HepG2 (cell line): ENCODE measurements around the gene FBXL12. TPM values are rescaled to one million over a fixed set of nuclear protein-coding genes. Genes with fewer than 3 reads are reported as not detected.
A peak's percentile ranks its signal among the peaks of the same experiment; 100 is the strongest.

Experiments used
- ATAD3A ChIP-seq: sonication (generic); formaldehyde crosslinking; IDR thresholded peaks from 2 replicates; pipeline ENCODE4 v1.4.0; 2020; ENCODE audit warnings: missing genetic modification reagents
- ATF4 ChIP-seq, 2 experiments: fragments of 450-650 bp in 1 of 2; sonication (generic) in 1 of 2; formaldehyde crosslinking; IDR thresholded peaks; 2 replicates each; pipeline versions ENCODE4 v1.5.0 to v1.8.0; 2020 to 2022; ENCODE audit warnings: mild to moderate bottlenecking in 1 of 2, missing genetic modification reagents in 1 of 2
- EED ChIP-seq: sonication (generic); formaldehyde crosslinking; IDR thresholded peaks from 2 replicates; pipeline ENCODE4 v1.5.0; 2020; ENCODE audit warnings: mild to moderate bottlenecking, missing genetic modification reagents
- FOXK2 ChIP-seq: fragments of 450-650 bp; IDR thresholded peaks from 2 replicates; pipeline ENCODE4 v1.6.1; 2016
- FOXP1 ChIP-seq, 2 experiments: fragments of 450-650 bp in 1 of 2; IDR thresholded peaks; 2 replicates each; pipeline ENCODE4 v1.6.1; 2017 to 2018; ENCODE audit warnings: antibody characterized with exemption in 1 of 2
- JUNB ChIP-seq: sonication (generic); formaldehyde crosslinking; IDR thresholded peaks from 2 replicates; pipeline ENCODE4 v1.8.0; 2022; ENCODE audit warnings: missing genetic modification reagents, mild to moderate bottlenecking, borderline replicate concordance
- KAT8 ChIP-seq: IDR thresholded peaks from 2 replicates; pipeline ENCODE4 v1.6.1; 2016; ENCODE audit warnings: missing genetic modification reagents, missing compliant biosample characterization
- MAZ ChIP-seq, 2 experiments: sonication (generic) in 1 of 2; formaldehyde crosslinking in 1 of 2; IDR thresholded peaks; 2 replicates each; pipeline versions ENCODE4 v1.5.0 to v1.6.1; 2012 to 2020; ENCODE audit warnings: low read depth in 2 of 2, mild to moderate bottlenecking in 2 of 2, borderline replicate concordance in 1 of 2, improper control_type of control experiment in 1 of 2, low read length in 1 of 2, missing genetic modification reagents in 1 of 2, moderate library complexity in 1 of 2
- MLX ChIP-seq: IDR thresholded peaks from 2 replicates; pipeline ENCODE4 v1.6.1; 2016
- NFRKB ChIP-seq: fragments of 450-650 bp; IDR thresholded peaks from 2 replicates; pipeline ENCODE4 v1.6.1; 2017
- PTBP1 ChIP-seq: fragments of 200-400 bp; formaldehyde crosslinking; IDR thresholded peaks from 2 replicates; pipeline ENCODE4 v1.6.1; 2018; ENCODE audit warnings: low read length, low read depth; ENCODE audit not compliant: poor library complexity, severe bottlenecking
- RFXANK ChIP-seq: IDR thresholded peaks from 2 replicates; pipeline ENCODE4 v1.6.1; 2016
- STAT5B ChIP-seq: sonication (generic); formaldehyde crosslinking; IDR thresholded peaks from 2 replicates; pipeline ENCODE4 v1.4.0; 2020; ENCODE audit warnings: missing genetic modification reagents
- ZBTB26 ChIP-seq: IDR thresholded peaks from 2 replicates; pipeline ENCODE4 v1.6.1; 2016; ENCODE audit warnings: missing compliant biosample characterization, missing genetic modification reagents, borderline replicate concordance
- ZBTB3 ChIP-seq: sonication (generic); formaldehyde crosslinking; IDR thresholded peaks from 2 replicates; pipeline ENCODE4 v1.4.0; 2020; ENCODE audit warnings: low read depth, mild to moderate bottlenecking, moderate library complexity, missing genetic modification reagents, borderline replicate concordance
- ZFYVE20 ChIP-seq: sonication (generic); formaldehyde crosslinking; IDR thresholded peaks from 2 replicates; pipeline ENCODE4 v1.8.0; 2023; ENCODE audit warnings: low read depth, mild to moderate bottlenecking, moderate library complexity, missing genetic modification reagents, borderline replicate concordance
- ZNF180 ChIP-seq: sonication (generic); formaldehyde crosslinking; IDR thresholded peaks from 2 replicates; pipeline ENCODE4 v1.4.0; 2020; ENCODE audit warnings: low read depth, missing genetic modification reagents, borderline replicate concordance
- ZNF274 ChIP-seq: sonication (generic); formaldehyde crosslinking; IDR thresholded peaks from 2 replicates; pipeline ENCODE4 v1.5.1; 2020; ENCODE audit warnings: mild to moderate bottlenecking, missing genetic modification reagents
- ZNF296 ChIP-seq: sonication (generic); formaldehyde crosslinking; conservative IDR thresholded peaks from 2 replicates; pipeline ENCODE4 v1.5.0; 2020; ENCODE audit warnings: mild to moderate bottlenecking, missing genetic modification reagents
- ZNF337 ChIP-seq: sonication (generic); formaldehyde crosslinking; IDR thresholded peaks from 2 replicates; pipeline ENCODE4 v1.5.1; 2020; ENCODE audit warnings: missing genetic modification reagents, low read depth, mild to moderate bottlenecking, borderline replicate concordance
- ZNF350 ChIP-seq: sonication (generic); formaldehyde crosslinking; IDR thresholded peaks from 2 replicates; pipeline ENCODE4 v1.4.0; 2020; ENCODE audit warnings: mild to moderate bottlenecking, low read depth, missing genetic modification reagents, borderline replicate concordance
- ZNF446 ChIP-seq: sonication (generic); formaldehyde crosslinking; IDR thresholded peaks from 2 replicates; pipeline ENCODE4 v1.5.0; 2020; ENCODE audit warnings: mild to moderate bottlenecking, missing genetic modification reagents
- ZNF557 ChIP-seq: sonication (generic); formaldehyde crosslinking; IDR thresholded peaks from 2 replicates; pipeline ENCODE4 v1.4.0; 2020; ENCODE audit warnings: missing genetic modification reagents
- ZNF615 ChIP-seq: sonication (generic); formaldehyde crosslinking; IDR thresholded peaks from 2 replicates; pipeline ENCODE4 v1.5.0; 2020; ENCODE audit warnings: mild to moderate bottlenecking, missing genetic modification reagents, borderline replicate concordance
- ZNF784 ChIP-seq: sonication (generic); formaldehyde crosslinking; IDR thresholded peaks from 2 replicates; pipeline ENCODE4 v1.5.1; 2020; ENCODE audit warnings: missing genetic modification reagents, mild to moderate bottlenecking, borderline replicate concordance
- polyA plus RNA-seq, 8 experiments: library from polyadenylated mRNA; depleted of rRNA in 3 of 8; stranded (reverse) in 7 of 8; unstranded in 1 of 8; fragments of >200 nt; fragmentation: Illumina TruSeq in 4 of 8; extraction: Trizol in 4 of 8; gene quantifications; 2 replicates each; pipeline versions ENCODE4 v1.2.1 to v1.2.3, GENCODE V29; 2011 to 2016; ENCODE audit warnings: low read depth in 4 of 8, missing spikeins in 1 of 8, mixed read lengths in 1 of 8; ENCODE audit not compliant: insufficient read depth in 1 of 8
- total RNA-seq, 5 experiments: library from RNA; depleted of rRNA; stranded (reverse); fragments of >200 nt; fragmentation: Illumina TruSeq; extraction: Trizol; gene quantifications; 2 replicates each; pipeline ENCODE4 v1.2.3, GENCODE V29; 2016; ENCODE audit warnings: low read depth in 1 of 5

Gene FBXL12
- total and polyA plus RNA-seq, 2 of the 13 experiments (the other 11 are each of a cell fraction or from before 2014, with no cell fraction given) = 20.4 to 23.1 TPM

- peak; percentile 52 for TF ChIP-seq PTBP1
- TF ChIP-seq MLX = 0 out of 2 replicates have a peak, but pooled peaks have one; percentile 12
- peak; percentile 63; the same call in 1 of the 2 replicates for TF ChIP-seq ZBTB26
- no peak; the same call in 1 of the 2 replicates for TF ChIP-seq RFXANK (CRISPR knock-in tag)
- TF ChIP-seq NFRKB = no peak
- TF ChIP-seq ZNF350 (CRISPR knock-in tag) = peak; percentile 84; the same call in 1 of the 2 replicates
- TF ChIP-seq ATAD3A (CRISPR knock-in tag) = no peak
- peak; percentile 17; the same call in 1 of the 2 replicates for TF ChIP-seq EED (CRISPR knock-in tag)
- peak; percentile 98 for TF ChIP-seq KAT8 (CRISPR knock-in tag)
- 0 out of 2 replicates have a peak, but pooled peaks have one; percentile 32 for TF ChIP-seq ZNF557
- TF ChIP-seq FOXK2 = peak; percentile 80
- no peak for TF ChIP-seq ZNF180 (CRISPR knock-in tag)
- TF ChIP-seq ZNF446 (CRISPR knock-in tag) = 0 out of 2 replicates have a peak, but pooled peaks have one; percentile 72
- TF ChIP-seq STAT5B = no peak
- TF ChIP-seq JUNB = no peak
- TF ChIP-seq ZNF615 = peak; percentile 57; the same call in 1 of the 2 replicates
- TF ChIP-seq ZNF337 (CRISPR knock-in tag) = peak; percentile 21; the same call in 1 of the 2 replicates
- TF ChIP-seq ZFYVE20 (CRISPR knock-in tag) = no peak
- 0 out of 4 replicates have a peak, but pooled peaks of 1 of the 2 experiments have one; percentile 19 for TF ChIP-seq ATF4 (CRISPR knock-in tag; IDR thresholded peaks at IDR 0.05)
- no peak for TF ChIP-seq FOXP1 (IDR thresholded peaks at IDR 0.05)
- no peak; the same call in 1 of the 2 replicates for TF ChIP-seq FOXP1 (CRISPR knock-in tag; IDR thresholded peaks at IDR 0.05)
- no peak for TF ChIP-seq ZBTB3 (CRISPR knock-in tag)
- no peak; the same call in 1 of the 2 replicates for TF ChIP-seq ZNF296
- 0 out of 2 replicates have a peak, but pooled peaks have one; percentile 26 for TF ChIP-seq MAZ (IDR thresholded peaks at IDR 0.05; ENCODE audit: borderline replicate concordance, low read depth, low read length)
- TF ChIP-seq MAZ (CRISPR knock-in tag; IDR thresholded peaks at IDR 0.05; ENCODE audit: low read depth) = 0 out of 2 replicates have a peak, but pooled peaks have one; percentile 44
- no peak for TF ChIP-seq ZNF274 (CRISPR knock-in tag)
- no peak; the same call in 1 of the 2 replicates for TF ChIP-seq ZNF784 (CRISPR knock-in tag)
These were observed 8.7 kb upstream of the FBXL12 start, which contains the start of gene UBL5 (continued) for GRCh38 chr19:9827289-9828238.
